Neural cell (in vitro differentiated cells): ENCODE data around the gene NOTUM. TPM values are rescaled to one million over a fixed set of nuclear protein-coding genes. Genes with fewer than 3 reads are reported as not detected.

ENCODE experiments used
- H2AFZ ChIP-seq: fragments of 200-600, 300-800 bp; sonication (generic), shearing (Covaris generic); 2 replicates; pipeline ENCODE4 v1.6.0; 2014; ENCODE audit warnings: low read depth, mild to moderate bottlenecking, antibody characterized with exemption, low read length, moderate library complexity
- H3F3A ChIP-seq: fragments of 200-600 bp; shearing (Covaris generic); 2 replicates; pipeline ENCODE4 v1.6.1; 2016; ENCODE audit warnings: mild to moderate bottlenecking, moderate library complexity, mixed read lengths, antibody characterized with exemption, low read length; ENCODE audit not compliant: insufficient read depth, poor library complexity, severe bottlenecking
- H3K27ac ChIP-seq: fragments of 200-600, 300-800 bp; sonication (generic), shearing (Covaris generic); 2 replicates; pipeline ENCODE4 v1.5.1; 2014; ENCODE audit warnings: mild to moderate bottlenecking, low read length, moderate library complexity
- H3K27me3 ChIP-seq: fragments of 300-800, 200-600 bp; sonication (generic), shearing (Covaris generic); 2 replicates; pipeline ENCODE4 v1.6.0; 2014; ENCODE audit warnings: mild to moderate bottlenecking, low read depth, low read length, moderate library complexity; ENCODE audit not compliant: insufficient read depth
- H3K36me3 ChIP-seq: fragments of 300-800, 200-600 bp; sonication (generic), shearing (Covaris generic); 2 replicates; pipeline ENCODE4 v1.5.1; 2014; ENCODE audit warnings: mild to moderate bottlenecking, antibody characterized with exemption, low read length, moderate library complexity; ENCODE audit not compliant: insufficient read depth
- H3K4me2 ChIP-seq: fragments of 300-800, 200-600 bp; sonication (generic), shearing (Covaris generic); 2 replicates; pipeline ENCODE4 v1.6.0; 2014; ENCODE audit warnings: mild to moderate bottlenecking, low read length
- H3K4me3 ChIP-seq: fragments of 300-800, 200-600 bp; sonication (generic), shearing (Covaris generic); 2 replicates; pipeline ENCODE4 v1.5.1; 2014; ENCODE audit warnings: mild to moderate bottlenecking, low read length, moderate library complexity
- H3K79me2 ChIP-seq: fragments of 200-600 bp; shearing (Covaris generic); replicated peaks from 2 replicates; pipeline ENCODE4 v1.6.0; 2014; ENCODE audit warnings: mild to moderate bottlenecking, low read length, moderate library complexity; ENCODE audit not compliant: insufficient read depth
- H3K9ac ChIP-seq: fragments of 300-800, 200-600 bp; sonication (generic), shearing (Covaris generic); 2 replicates; pipeline ENCODE4 v1.6.1; 2016; ENCODE audit warnings: mild to moderate bottlenecking, low read length, mixed read lengths
- H3K9me2 ChIP-seq: fragments of 200-600 bp; shearing (Covaris generic); 2 replicates; pipeline ENCODE4 v1.6.1; 2016; ENCODE audit warnings: mild to moderate bottlenecking, low read length, mixed read lengths; ENCODE audit not compliant: insufficient read depth
- H3K9me3 ChIP-seq: fragments of 200-600, 300-800 bp; sonication (generic), shearing (Covaris generic); 2 replicates; pipeline ENCODE4 v1.6.1; 2016; ENCODE audit warnings: mild to moderate bottlenecking, mixed run types, low read length, moderate library complexity, mixed read lengths
- H4K20me1 ChIP-seq: fragments of 200-600 bp; shearing (Covaris generic); 2 replicates; pipeline ENCODE4 v1.6.1; 2016; ENCODE audit warnings: mild to moderate bottlenecking, mixed run types; ENCODE audit not compliant: insufficient read depth
- CTCF ChIP-seq: fragments of 450-650 bp; IDR thresholded peaks from 2 replicates; pipeline ENCODE4 v1.5.1; 2014; ENCODE audit warnings: antibody characterized with exemption, mild to moderate bottlenecking, moderate library complexity; ENCODE audit not compliant: poor library complexity, severe bottlenecking
- EP300 ChIP-seq: fragments of 450-650 bp; conservative IDR thresholded peaks from 2 replicates; pipeline ENCODE4 v1.6.1; 2014; ENCODE audit warnings: antibody characterized with exemption, mild to moderate bottlenecking, moderate library complexity; ENCODE audit not compliant: poor library complexity, severe bottlenecking
- EZH2 ChIP-seq: fragments of 200-600, 300-800 bp; shearing (Covaris generic), sonication (generic); IDR thresholded peaks from 2 replicates; pipeline ENCODE4 v1.6.1; 2014; ENCODE audit warnings: antibody characterized with exemption, low read length, borderline replicate concordance, mild to moderate bottlenecking; ENCODE audit not compliant: insufficient read depth, poor library complexity, severe bottlenecking
- MXI1 ChIP-seq: fragments of 450-650 bp; conservative IDR thresholded peaks from 2 replicates; pipeline ENCODE4 v1.6.1; 2014; ENCODE audit warnings: antibody characterized with exemption, mild to moderate bottlenecking; ENCODE audit not compliant: poor library complexity, severe bottlenecking
- POLR2AphosphoS5 ChIP-seq: IDR thresholded peaks from 2 replicates; pipeline ENCODE4 v1.6.1; 2012
- RAD21 ChIP-seq: fragments of 450-650 bp; conservative IDR thresholded peaks from 2 replicates; pipeline ENCODE4 v1.6.1; 2014; ENCODE audit warnings: antibody characterized with exemption, mild to moderate bottlenecking, moderate library complexity
- SMC3 ChIP-seq: fragments of 450-650 bp; conservative IDR thresholded peaks from 2 replicates; pipeline ENCODE4 v1.6.1; 2014; ENCODE audit warnings: antibody characterized with exemption, mild to moderate bottlenecking, moderate library complexity; ENCODE audit not compliant: poor library complexity
- TAF1 ChIP-seq: IDR thresholded peaks from 2 replicates; pipeline ENCODE4 v1.6.1; 2012; ENCODE audit warnings: low read depth
- polyA plus RNA-seq: library from polyadenylated mRNA; depleted of rRNA; stranded (reverse); fragments of >200 nt; gene quantifications from 2 replicates; pipeline ENCODE4 v1.2.3, GENCODE V29; 2014
- TF ChIP-seq, protein P1 (sequence below): IDR thresholded peaks from 2 replicates; pipeline ENCODE4 v1.6.1; 2012; ENCODE audit warnings: borderline replicate concordance

The NOTUM gene
- polyA plus RNA-seq, 1 donor from 2014 or later: not detected

DNA sequence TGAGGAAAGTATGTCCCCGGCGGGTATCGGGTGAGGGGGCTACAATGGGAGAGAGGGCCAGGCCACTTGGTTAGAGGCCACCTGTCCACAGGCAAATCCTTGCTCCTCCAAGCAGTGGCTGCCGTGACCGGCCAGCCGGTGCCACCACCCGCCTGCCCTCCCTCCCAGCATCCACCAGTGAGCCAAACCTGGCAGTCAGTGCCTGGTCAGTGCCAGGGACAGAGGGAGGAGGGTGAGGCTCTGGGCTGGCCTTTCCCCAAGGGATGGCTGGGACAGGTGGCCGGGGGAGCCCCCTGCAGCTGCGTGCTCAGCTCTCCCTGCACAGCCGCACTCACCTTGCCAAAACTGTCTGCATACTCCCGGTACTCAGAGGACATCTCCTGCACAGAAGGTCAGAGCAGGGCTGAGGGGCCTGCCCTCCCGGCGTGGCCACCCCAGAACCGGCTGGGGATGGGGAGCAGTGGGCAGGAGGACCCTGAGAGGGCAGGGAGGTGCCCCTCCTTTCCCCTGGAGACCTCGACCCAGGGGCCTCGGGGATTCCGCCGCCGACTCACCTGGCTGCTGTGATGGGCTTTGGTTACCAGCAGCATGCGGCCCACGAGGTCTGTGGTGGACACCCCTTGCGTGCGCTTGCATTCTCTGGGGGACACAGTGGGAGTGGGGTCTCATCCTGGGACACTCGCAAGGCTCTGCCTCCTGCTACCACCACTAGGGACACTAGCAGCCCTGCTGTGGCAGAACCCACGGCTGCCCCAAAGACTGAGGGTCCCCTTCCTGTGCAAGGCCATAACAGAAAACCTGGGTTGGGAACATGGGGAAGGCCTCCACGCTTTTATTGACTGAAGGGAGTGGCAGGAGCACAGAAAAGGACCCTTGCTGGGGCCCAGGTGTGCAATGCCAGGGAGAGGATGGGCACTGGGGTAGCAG lies 53.5 kb downstream of the NOTUM start:
- no peak overlapping the region for H3K9ac ChIP-seq
- H3K27me3 ChIP-seq: peaks cover 6% of the 10 kb centered on the region
- H3K27ac ChIP-seq: no peak overlapping the region
- H3K36me3 ChIP-seq: no peaks in the 10 kb centered on the region
- no peaks in the 10 kb centered on the region for H3K9me3 ChIP-seq
- no peak for TF ChIP-seq POLR2AphosphoS5
- TF ChIP-seq EZH2: no peak
- TF ChIP-seq CTCF: no peak
- no peak for TF ChIP-seq SMC3
- TF ChIP-seq, protein P1, sequence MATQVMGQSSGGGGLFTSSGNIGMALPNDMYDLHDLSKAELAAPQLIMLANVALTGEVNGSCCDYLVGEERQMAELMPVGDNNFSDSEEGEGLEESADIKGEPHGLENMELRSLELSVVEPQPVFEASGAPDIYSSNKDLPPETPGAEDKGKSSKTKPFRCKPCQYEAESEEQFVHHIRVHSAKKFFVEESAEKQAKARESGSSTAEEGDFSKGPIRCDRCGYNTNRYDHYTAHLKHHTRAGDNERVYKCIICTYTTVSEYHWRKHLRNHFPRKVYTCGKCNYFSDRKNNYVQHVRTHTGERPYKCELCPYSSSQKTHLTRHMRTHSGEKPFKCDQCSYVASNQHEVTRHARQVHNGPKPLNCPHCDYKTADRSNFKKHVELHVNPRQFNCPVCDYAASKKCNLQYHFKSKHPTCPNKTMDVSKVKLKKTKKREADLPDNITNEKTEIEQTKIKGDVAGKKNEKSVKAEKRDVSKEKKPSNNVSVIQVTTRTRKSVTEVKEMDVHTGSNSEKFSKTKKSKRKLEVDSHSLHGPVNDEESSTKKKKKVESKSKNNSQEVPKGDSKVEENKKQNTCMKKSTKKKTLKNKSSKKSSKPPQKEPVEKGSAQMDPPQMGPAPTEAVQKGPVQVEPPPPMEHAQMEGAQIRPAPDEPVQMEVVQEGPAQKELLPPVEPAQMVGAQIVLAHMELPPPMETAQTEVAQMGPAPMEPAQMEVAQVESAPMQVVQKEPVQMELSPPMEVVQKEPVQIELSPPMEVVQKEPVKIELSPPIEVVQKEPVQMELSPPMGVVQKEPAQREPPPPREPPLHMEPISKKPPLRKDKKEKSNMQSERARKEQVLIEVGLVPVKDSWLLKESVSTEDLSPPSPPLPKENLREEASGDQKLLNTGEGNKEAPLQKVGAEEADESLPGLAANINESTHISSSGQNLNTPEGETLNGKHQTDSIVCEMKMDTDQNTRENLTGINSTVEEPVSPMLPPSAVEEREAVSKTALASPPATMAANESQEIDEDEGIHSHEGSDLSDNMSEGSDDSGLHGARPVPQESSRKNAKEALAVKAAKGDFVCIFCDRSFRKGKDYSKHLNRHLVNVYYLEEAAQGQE: no peak
- TF ChIP-seq MXI1: no peak
- TF ChIP-seq TAF1: no peak
- TF ChIP-seq EP300: no peak
- no peak for TF ChIP-seq RAD21
- H4K20me1 ChIP-seq: no peaks in the 10 kb centered on the region
- H3K9me2 ChIP-seq: no peaks in the 10 kb centered on the region
- no peak overlapping the region for H3K4me2 ChIP-seq
- H3F3A ChIP-seq: no peaks in the 10 kb centered on the region
- no peak overlapping the region for H2AFZ ChIP-seq
- H3K79me2 ChIP-seq: no peaks in the 10 kb centered on the region
- no peak overlapping the region for H3K4me3 ChIP-seq

- no peak for TF ChIP-seq EP300
- no peak for TF ChIP-seq CTCF
- TF ChIP-seq TAF1: no peak
- no peak for TF ChIP-seq POLR2AphosphoS5
- TF ChIP-seq, protein P1: no peak
- TF ChIP-seq MXI1: no peak
- no peak for TF ChIP-seq RAD21
- no peak for TF ChIP-seq SMC3
- Histone ChIP-seq H3K79me2 (no peaks in the 10 kb centered on the region), H3K9me2 (no peaks in the 10 kb centered on the region), H3K36me3 (no peaks in the 10 kb centered on the region), H2AFZ (no peak overlapping the region), H3F3A (no peaks in the 10 kb centered on the region), H3K9me3 (no peaks in the 10 kb centered on the region), H3K27me3 (peaks cover 12% of the 10 kb centered on the region), H3K9ac (no peak overlapping the region), H3K4me3 (no peak overlapping the region), H3K27ac (no peak overlapping the region), H4K20me1 (no peaks in the 10 kb centered on the region), H3K4me2 (no peak overlapping the region)
Measured at GRCh38 chr17:81906476-81907218, 54.3 kb downstream of the NOTUM start.
